ENCODE results near the gene GAS1.

DNA sequence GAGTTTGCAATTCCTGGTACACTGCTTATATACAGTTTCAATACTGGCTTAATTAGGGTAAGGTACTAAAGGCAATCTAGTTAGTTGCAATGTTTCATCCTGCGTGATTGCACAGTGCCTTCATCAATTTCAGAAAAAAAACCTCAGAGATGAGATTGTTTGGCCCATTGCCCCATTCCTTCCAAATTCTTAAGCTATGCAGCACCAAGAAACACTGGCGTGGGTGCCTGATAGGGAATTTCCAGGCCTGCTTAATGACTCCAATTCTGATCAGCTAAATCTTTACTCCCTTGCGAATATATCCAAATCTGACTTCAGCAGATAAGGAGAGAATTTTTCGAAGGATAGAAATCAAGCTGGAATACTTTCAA, 35.9 kb upstream of the GAS1 start:
- TF ChIP-seq SP1 (IDR thresholded peaks at IDR 0.05), result no peak
- no peak for TF ChIP-seq ELF4 (IDR thresholded peaks at IDR 0.05)
- no peak for TF ChIP-seq HDGF (IDR thresholded peaks at IDR 0.05; ENCODE audit: borderline replicate concordance)
- TF ChIP-seq BHLHE40 (IDR thresholded peaks at IDR 0.05; ENCODE audit: borderline replicate concordance), result no peak
- no peak for TF ChIP-seq NFRKB (IDR thresholded peaks at IDR 0.05)
- TF ChIP-seq CTBP1 (IDR thresholded peaks at IDR 0.05; ENCODE audit: borderline replicate concordance), result no peak
- TF ChIP-seq FOXA1 (IDR thresholded peaks at IDR 0.05), result no peak
- TF ChIP-seq SUZ12 (IDR thresholded peaks at IDR 0.05), result no peak
- no peak for TF ChIP-seq L3MBTL2 (conservative IDR thresholded peaks at IDR 0.05)
- TF ChIP-seq ZNF384 (IDR thresholded peaks at IDR 0.05), result no peak
